ENCODE data around the gene CDSN.

The CDSN gene

GRCh38 chr6:31115941-31116560 is 4.2 kb downstream of the CDSN start:
- no peak for DNase-seq

GRCh38 chr6:31114970-31115849 is 5.0 kb downstream of the CDSN start:
- DNase-seq, result no peak

GRCh38 chr6:31114541-31114878 is 5.7 kb downstream of the CDSN start, which contains the start of gene PSORS1C1:
Gene PSORS1C1, plus strand, starts transcription at chr6:31114800. Its CDS starts 14,833 bp downstream, at chr6:31129633.
- DNase-seq, result no peak

DNA sequence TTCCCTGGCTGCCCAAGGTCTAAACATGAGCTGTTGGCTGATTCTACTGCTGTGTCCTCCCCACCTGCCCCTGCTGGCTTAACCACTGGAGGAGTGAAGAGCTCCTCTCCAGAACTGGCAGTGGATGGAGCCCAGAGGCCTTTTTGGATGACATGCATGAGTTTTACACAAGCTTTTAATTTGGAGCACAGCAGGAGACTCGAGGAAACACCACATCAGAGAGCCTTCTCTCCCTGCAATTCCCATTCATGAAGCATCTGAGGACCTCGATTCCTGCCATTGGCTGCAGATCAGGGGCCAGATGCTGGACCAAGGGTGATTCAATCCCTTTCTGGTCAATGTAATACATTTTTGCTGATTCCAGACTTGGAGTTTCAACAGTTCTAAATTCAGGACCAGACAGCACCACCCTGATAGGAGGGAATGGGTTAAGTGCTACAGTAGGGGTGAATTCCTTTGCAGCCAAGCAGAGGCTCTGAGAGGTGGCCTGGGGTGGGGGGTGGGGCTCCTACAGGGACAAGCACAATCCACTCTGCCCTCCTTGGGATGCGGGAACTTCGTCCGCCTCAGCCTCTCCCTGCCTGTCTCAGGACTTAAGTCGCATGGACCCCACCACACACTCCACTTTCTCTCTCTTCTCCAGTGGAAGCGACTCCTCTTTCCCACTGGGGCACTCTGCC is 6.2 kb downstream of the CDSN start:
- DNase-seq, result no peak

GRCh38 chr6:31112478-31112877 is 7.8 kb downstream of the CDSN start, which contains the start of gene C6orf15:
Gene C6orf15, minus strand, starts transcription at chr6:31112575. Its CDS starts 20 bp downstream, at chr6:31112555.
- DNase-seq, result no peak

GRCh38 chr6:31111712-31112111 is 8.5 kb downstream of the CDSN start:
- DNase-seq, result no peak

GRCh38 chr6:31110825-31111582 is 9.2 kb downstream of the CDSN start:
- DNase-seq, result no peak

GRCh38 chr6:31107052-31107451 is 13.2 kb downstream of the CDSN start:
- no peak for DNase-seq

- no peak for DNase-seq
Measured at GRCh38 chr6:31103136-31103535, 17.1 kb downstream of the CDSN start.

DNA sequence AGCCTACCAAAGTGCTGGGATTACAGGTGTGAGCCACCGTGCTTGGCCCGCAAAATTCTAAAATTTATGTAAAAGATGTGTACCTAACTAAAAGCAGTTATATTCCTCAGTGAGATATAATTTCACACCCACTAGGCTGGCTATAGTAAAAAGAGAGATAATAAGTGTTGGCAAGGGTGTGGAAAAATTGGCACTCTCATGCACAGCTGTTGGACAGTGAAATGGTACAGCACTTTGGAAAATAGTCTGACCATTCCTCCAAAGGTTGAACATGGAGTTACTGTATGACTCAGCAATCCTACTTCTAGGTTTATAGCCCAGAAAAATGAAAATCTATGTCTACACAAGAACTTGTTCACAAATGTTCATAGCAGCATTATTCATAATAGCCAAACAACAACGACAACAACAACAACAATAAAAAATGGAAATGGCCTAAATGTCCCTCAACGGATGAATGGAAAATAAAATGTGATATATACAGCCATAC is 21.8 kb downstream of the CDSN start:
- DNase-seq, result no peak

GRCh38 chr6:31096656-31097055 is 23.6 kb downstream of the CDSN start:
- DNase-seq, result no peak

- no peak for DNase-seq
Measured at GRCh38 chr6:31096215-31096614, 24.0 kb downstream of the CDSN start.

- DNase-seq, result peak in 2 of 4 experiments; percentile 18 to 39
Measured at GRCh38 chr6:31094389-31094881, 25.8 kb downstream of the CDSN start.

DNA sequence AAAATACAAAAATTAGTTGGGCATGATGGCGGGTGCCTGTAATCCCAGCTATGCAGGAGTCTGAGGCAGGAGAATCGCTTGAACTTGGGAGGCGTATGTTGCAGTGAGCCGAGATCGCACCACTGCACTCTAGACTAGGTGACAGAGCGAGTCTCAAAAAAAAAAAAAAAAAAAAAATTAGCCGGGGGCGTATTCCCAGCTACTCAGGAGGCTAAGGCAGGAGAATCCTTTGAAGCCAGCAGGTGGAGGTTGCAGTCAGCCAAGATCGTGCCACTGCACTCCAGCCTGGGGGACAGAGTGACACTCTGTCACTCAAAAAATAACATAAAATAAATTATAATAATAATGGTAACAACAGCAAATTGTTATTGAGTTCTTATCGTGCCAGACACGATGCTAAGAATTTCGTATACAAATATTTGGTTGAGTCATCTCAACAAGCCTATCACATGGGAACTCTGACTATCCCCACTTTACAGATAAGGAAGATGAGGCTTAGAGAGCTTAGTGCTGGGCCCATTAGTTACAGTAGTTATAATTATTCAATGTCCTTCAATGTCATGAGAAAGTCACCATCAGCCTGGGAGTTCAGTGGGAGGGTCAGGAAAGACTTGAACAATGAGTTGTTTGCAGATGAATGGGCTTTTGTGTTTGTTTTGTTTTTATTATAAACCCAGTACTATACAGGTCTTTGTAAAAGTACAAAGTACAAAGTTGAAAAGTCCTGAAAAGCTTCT is 27.3 kb downstream of the CDSN start:
- no peak for DNase-seq

DNA sequence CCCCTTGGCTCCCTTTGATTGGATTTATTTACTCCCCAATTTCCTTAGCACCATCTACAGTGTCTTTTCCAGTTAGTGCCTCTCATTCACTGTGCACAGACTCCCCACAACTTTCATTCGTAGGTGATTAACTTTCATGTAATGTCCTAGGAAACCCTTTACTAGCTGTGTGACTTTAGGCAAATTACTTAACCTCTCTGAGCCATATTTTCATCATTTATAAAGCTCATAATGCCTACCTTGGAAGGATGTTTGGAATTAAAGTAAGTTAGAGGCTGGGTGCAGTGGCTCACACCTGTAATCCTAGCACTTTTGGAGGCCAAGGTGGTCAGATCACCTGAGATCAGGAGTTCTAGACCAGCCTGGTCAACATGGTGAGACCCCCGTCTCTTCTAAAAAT is 28.0 kb downstream of the CDSN start:
- no peak for DNase-seq

GRCh38 chr6:31091680-31092079 is 28.6 kb downstream of the CDSN start:
- no peak for DNase-seq

DNA sequence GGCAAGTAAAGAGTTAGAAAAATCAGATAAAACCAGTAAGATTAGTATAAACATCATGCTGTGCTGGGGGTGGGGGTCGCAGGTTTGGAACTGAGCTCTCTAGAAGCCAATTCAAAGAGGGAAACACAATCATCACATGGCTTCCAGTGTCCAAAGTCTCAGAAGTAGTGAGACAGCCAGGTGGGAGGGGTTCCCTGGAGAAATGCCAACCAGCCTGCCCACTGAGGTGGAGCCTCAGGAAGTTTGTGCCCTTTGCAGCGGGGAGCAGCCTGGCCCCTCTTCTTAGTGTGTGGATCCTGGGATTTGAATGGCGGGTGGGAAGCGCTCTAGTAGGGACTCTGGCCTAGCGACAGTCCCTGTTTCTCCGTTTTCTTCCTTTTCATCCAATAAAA is 29.3 kb downstream of the CDSN start:
- DNase-seq, result no peak

- DNase-seq, result no peak
Measured at GRCh38 chr6:31090275-31090972, 29.8 kb downstream of the CDSN start.

DNA sequence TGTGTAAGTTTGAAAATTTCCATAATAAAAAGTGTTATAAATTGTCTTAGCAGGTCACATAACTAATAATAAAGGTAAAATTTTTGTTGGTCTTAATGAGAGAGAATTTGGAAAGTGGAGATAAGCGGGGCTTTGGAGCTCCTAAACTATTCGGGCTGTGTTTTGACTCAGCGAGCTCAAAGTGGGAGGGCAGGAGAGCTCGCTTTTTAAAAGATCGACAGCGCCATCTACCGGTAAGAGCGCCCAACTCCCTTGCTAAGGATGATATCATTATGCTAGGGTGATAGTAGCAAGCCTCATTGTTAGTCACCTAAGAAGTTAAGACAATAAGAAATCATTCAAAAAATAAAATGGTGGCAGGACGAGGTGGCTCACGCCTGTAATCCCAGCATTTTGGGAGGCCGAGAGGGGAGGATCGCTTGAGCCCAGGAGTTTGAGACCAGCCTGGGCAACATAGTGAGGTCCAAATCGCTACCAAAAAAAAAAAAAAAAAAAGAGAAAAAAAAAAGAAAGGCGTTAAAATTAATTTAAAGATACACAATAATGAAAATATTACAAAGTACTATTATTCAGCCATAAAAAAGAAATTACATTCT is 32.7 kb downstream of the CDSN start:
- DNase-seq, result peak; percentile 76 to 92 (median 79)

DNA sequence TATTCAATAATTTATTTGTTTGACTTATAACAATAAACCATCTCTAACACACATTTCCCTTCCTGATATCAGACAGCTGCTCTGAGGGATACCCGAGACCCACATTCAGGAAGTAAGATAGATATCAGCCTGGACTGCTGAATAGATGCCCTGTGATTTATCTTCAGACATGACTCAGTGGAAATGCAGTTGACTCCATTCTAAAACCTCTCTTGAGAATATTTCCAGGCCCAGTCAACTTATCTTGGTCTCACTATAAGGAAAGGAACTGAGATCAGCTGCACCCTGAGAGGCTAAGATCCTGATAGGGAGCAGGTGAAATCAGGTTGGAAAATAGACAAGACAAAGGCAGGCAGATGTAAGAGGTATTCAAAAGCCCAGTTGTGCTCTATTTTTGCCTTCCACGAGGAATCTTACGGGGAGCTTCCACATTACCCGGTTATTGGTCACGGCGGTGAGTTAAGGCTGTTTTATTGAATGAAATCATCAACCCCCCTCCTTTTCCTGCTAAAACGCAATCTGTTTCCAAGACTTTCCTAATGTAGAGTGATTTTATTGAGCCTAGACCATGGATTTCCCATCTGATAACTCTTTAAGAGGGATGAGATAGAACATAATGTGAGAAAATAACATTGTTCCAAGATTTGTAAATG is 33.3 kb downstream of the CDSN start:
- no peak for DNase-seq

Data from activated CD4-positive, CD25-positive, alpha-beta regulatory T cell (primary cell).